ENCODE measurements around the gene PITPNB. TPM values are rescaled to one million over a fixed set of nuclear protein-coding genes. Genes with fewer than 3 reads are reported as not detected.

PITPNB gene
- total RNA-seq, 1 donor from 2014 or later, result 101 TPM

DNA sequence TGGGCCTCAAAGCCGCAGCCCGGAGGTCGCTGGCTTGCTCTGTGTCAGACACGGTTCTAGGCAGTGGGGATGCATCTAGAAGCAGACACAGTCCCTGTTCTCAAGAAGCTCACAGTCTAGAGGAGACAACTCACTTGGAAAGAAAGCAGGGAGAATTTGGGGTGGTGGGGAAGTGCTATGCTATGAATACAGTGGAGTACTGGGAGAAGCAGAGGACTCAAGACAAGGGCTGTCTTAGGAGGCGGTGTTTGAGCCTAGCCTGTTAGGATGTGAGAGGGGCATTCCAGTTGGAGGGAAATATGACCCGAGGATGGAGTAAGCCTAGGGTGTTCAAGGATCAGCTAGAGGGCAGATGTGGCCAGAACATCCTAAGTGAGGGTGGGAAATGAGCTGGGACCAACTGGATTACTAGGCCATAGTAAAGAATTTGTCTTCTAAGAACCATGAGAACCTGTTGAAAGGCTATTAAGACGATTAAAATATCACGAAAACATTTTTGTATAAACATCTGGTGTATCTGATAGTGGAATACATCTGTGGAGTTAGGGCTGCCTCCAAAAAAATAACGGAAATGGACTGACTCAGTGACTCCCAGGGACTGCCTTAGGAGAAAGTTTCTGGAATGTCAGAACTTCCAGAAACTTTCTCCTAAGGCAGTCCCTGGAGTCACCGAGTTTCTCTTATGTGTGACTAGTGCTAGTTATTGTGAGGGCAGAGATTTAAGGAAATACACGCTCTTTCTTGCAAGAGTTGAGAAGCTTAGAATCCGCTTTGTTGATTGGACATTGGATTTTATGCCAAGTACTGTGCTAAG is 1.1 kb upstream of the PITPNB start:
- DNase-seq (ENCODE audit: low spot score), result no peak

DNA sequence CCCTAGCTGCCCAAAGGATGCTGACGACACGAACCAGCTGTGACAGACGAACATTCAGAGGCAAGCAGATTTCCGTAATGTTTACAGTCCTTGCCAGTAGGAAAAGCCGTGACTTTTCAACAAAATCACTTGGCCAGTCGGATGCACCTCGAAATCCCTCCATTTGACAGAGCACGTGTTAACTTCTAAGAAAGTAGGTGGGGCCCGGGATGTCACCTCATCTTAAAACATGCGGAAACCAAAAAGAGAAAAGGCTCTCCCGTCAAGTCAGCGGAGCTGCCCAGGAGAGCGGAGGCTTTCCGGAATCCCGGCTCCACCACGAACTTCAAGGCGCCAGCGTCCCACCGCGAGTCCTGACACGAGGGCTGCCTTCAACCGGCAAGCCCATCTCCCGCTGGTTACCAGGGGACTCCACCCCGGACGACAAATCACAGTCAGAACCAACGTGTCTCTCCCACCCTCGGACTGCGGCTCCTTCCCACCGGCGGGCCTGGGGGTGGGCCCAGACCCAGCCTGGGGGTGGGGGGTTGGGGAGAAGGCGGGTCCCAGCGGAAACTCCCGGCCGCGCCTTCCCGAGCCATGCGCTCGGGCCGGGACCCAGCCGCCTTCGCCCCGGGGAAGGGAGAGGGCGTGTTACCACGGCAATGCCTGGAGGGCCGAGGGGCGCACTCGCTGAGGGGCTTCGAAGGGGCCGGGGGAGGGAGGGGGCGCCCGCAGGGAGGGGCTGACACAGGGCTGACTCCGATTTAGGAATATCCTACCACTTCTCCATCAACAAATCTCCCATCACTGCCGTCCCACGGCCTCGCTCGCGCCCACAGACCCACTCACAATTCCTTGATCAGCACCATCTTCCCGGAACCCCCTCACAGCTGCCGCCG is 475 bp downstream of the PITPNB start:
- no peak for DNase-seq (ENCODE audit: low spot score)

DNA sequence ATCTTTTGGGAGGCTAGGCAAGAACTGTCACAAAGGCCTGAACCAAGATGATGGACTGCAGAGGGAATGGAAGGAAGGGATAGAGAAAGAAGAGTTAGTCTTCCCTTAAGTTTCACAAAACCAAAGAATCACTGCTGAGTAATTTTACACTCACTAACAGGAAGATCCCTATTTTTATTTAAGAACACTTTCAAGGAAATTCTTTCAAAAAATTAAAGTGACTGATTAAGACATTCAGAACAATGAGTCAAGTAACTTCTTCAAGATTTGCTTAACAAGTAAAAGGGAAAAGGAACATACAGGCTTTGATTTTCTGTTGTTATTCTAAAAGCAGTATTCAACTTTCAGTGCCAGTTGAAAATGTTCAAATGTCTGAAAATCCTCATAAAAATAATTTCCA is 3.1 kb downstream of the PITPNB start:
- DNase-seq (ENCODE audit: low spot score), result no peak

DNA sequence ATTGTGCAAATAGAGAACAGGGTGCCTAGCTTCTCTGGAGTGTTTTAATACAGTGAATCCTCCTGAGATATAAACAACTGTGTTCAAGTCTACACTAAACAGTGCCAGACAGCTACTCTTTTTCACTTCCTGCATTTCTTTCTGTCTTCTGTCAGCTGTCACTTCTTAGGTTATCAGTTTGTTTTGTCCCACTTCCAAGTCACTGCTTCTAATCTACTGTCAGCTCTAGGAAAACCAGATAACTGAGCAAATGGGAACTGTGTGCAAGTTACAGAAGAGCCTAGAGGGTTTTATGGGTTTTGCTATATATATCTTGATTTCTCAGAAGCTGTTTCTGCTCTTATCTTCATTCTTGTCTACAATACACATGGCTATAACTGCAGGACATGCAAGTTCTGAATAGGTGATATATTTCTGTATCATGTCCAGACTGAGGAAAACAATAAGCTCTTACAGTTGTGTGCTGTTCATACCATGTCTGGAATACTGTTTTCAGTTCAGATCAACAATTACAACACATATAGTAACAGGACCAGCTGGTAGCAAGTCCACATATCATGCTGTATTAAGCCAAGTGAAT is 5.8 kb downstream of the PITPNB start:
- no peak for DNase-seq (ENCODE audit: low spot score)

DNA sequence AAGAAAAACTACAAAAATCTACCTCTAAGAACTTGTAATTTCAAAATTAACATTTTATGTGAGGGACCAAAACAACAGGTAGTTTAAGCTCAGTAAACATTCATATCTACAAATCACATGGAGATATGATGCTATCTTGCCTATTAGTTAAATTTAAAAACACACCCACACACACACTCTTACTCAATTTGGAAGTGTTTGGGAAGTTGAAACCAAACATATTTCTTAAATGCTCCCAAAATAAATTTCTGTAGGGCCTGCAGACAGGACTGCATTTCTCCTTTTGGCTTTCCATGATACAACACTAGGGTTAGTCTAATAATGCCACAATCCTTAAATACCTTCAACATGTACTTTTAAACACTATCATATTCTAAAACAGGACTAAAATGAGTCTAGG is 7.0 kb downstream of the PITPNB start:
- DNase-seq (ENCODE audit: low spot score), result no peak

DNA sequence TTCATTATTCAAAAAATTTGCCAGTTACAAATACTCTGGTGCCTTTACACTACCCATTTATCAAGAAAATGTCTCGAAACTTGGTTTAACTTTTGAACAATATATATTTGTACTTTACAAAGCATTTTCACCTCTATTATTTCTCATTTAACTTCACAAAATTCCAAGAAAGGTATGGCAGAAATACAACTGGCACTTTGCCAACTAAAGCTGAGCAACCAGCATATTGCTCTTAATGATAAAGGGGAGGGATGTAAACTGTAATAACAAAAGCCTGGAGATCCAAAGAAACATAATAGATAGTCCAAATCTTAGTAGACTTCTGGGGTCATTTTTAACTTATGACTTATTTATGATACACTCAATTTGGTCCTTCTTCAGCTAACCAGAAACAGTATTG is 7.7 kb downstream of the PITPNB start:
- no peak for DNase-seq (ENCODE audit: low spot score)

DNA sequence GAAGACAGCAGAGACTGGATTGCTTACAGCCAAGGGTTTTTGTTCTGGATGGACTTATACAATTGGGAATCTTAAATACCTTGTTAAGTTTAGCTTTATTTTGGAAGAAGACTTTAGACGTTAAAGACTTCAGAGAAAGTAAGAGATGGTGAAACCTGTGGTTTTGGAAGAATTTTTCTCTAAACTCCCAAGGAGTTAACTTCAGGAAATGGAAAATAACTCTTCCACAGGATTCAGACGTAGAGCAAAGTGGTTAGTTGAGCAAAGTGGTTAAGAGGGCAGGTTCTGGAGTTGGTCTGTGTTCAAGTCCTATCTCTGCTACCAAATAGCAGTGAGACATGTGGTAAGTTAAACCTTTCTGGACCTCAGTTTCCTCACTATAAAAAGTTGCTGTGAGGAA is 12.8 kb downstream of the PITPNB start:
- no peak for DNase-seq (ENCODE audit: low spot score)

DNA sequence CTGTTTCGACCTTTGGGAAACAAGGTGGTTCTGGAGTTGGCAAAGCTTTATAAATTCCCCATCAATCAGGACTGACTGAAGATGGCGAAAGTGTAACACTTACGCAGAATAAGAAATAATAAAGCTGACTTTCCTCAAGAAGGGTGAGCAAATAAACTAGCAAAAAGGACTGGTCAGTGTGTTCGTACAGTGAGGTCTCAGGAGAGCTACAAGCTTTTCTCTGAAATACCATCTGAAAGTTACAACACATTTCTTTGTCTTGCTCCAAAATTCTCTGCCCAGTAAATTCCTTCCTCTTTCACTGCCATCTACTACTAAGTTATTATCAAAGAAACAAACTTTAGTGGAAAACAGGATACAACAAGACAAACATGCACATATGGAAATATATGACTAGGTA is 13.4 kb downstream of the PITPNB start:
- DNase-seq (ENCODE audit: low spot score), result no peak

DNA sequence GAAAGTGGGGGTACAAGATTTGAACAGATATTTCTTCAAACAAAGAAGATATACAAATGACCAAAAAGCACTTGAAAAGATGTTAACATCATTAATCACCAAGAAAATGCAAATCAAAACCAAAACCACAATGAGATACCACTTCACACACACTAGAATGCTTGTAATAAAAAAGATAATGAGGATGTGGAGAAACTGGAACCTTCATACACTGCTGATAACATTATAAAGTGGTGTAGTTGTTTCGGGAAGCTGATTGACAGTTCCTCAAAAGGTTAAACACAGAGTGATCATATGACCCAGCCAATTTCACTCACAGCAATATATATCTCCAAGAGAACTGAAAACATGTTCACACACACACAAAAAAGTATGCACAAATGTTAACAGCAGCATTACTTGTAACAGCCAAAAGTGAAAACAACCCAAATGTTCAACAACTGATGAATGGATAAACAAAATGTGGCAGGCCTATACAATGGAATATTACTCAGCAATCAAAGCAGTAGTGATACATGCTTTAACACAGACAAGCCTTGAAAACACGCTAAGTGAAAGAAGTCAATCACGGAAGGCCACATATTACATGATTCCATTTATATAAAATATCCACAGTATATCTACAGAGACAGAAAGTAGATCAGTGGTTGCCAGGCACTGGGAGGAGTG is 15.1 kb downstream of the PITPNB start:
- no peak for DNase-seq (ENCODE audit: low spot score)

DNA sequence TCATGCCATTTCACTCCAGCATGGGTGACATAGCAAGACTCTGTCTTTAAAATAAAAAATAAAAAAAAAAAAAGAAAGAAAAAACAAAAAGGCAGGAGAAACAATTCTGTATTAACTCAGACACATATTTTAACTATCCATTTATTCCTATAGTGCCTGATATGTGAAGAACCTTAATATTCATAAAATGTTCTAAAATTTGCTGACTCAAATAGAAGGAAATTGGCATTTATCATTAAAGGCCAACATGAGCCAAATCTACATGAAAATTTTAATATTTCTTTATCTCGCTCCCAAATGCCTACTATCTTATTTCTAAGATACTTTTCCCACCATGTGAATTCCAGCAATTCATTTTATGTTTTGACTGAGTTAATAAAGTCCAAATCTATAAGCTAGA is 18.9 kb downstream of the PITPNB start:
- no peak for DNase-seq (ENCODE audit: low spot score)

DNA sequence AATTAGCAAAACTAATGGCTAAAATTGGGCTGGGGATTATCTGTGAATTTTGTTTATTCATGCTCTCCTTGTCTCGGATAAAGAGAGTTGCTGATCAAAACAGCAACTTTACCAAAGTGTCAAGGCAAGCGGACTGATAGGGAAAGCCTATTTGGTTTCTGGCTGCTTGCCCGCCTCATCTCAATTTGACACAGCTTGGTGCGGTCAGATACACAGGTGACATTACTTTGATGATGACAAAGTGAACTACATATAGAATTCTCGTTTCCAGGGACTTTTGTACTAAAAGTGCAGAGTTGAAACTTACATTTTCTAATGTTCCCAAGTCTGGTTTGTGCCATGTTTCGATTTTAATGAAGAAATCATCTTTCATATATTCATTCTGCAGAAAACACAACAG is 22.8 kb downstream of the PITPNB start:
- no peak for DNase-seq (ENCODE audit: low spot score)

DNA sequence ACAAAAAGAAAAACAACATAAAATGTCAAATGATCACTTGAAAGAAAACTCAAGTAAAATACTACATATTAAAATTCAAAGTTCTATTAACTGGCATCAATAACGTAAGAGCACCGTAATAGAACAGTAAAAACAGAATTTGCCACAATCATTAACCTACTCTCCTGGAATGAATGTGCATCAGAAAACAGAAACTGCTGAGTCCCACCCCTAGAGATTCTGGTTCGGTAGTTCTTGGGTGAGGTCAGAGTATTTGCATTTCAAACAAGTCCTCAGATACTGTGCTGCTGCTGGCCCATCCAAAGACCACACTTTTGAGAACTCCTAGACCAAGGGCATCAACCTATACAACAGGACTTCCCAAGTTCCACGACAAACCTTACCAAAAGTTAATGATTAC is 23.5 kb downstream of the PITPNB start:
- no peak for DNase-seq (ENCODE audit: low spot score)

DNA sequence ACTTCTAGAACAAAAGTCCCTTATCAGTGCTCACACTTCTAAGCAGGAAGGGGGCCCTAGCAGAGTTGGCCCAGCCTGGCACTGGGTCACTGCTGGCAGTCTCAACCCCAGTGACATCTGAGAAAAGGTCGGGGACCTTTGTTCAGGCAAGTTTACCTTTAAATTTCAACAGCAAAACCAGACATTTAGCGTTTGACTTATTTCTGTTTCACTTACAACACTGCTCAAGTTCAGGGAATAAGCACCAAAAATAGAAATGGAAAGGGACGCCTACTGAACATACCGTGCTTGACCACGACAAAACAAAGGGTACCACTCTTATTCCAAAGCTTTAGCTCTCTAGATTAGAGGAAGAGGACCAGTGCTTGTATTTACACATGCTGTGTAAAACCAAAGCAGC is 26.2 kb downstream of the PITPNB start:
- DNase-seq (ENCODE audit: low spot score), result no peak

DNA sequence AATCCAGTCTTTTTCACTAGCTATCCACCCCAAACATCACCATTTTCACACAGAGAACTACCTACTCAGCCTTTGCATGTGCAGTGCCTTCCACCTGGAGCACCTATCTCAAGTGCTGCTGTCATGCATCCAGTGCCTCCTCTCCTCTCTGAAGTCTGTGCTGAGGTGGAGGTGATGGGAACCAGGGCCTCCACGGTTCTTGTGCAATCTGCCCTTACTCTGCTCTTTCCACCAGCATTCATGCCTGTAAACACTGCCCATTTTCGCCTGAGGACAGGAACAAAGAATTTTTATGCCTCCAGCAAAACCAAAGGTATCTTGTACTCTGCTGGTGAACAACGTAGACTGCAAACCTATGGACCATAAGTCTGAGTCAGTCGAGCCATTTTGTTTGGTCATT is 27.0 kb downstream of the PITPNB start:
- DNase-seq (ENCODE audit: low spot score), result no peak

DNA sequence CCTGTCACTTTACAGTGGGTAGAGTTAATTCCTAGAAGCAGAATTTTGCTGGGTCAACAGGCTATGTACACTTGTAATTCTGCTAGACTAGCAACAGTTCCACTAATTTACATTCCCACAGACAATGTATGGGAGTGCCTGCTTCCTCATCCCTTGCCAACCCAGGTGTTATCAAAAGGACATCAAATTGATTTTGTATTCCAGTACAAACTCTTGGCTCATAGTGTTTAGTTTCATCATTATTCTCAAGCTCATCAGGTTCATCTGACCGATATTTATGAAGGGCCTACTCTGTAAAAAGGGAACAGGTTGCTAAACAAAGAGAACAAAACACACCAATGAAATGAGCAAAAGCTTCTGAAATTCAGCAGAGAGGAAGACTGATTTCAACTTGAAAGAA is 30.7 kb downstream of the PITPNB start:
- no peak for DNase-seq (ENCODE audit: low spot score)

DNA sequence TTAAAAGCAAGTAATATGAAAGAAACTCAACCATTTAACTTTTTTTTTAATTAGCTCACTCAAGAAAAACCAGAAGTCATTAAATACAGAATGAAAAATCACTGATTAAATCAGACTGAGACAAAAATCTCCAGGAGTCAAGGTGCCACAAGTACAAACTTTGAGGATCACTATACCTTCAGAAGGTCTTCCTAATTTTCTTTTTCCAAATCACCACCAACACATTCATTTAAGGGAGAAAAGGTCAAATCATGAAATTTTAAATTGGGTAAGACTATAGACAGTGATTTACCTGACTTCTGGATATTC is 32.3 kb downstream of the PITPNB start:
- DNase-seq (ENCODE audit: low spot score), result no peak

DNA sequence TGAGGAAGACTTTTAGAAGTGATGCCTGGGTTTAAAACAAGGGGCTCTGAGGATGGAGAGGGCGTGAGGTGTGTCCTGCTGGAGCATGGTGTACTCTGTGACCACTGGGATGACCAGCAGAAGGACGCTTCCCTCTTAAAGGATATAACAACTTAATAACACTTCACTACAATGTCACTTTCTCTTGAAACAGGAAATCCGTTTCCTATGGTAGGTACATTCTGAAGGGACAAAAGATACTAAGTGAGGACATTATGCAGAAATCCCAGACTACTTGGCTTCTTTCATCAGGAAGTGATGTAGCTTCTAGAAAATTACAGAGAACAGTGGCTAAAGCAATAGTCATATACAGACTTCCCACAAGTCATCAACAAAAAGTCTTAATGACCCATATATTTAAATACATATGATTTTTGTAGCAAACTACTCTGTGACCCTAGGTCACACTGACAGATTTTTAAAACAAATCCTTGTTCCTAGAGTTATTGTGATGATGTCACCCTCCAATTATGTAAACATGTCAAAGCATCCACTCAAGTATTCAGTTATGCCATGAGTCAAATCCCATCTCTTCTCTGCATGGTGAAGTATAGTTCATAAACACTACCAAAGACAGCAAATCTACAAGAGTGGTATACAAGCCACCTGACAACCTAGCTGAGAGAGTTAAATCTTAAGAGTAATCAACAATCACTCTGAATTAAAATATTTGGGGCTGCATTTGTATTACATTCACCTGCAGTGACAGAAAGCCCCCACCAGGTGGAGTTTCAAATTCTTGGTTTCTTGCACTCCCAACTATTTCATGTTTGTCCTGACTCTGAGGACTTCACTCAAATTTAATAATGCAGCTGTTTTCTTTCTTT is 32.8 kb downstream of the PITPNB start:
- no peak for DNase-seq (ENCODE audit: low spot score)

DNA sequence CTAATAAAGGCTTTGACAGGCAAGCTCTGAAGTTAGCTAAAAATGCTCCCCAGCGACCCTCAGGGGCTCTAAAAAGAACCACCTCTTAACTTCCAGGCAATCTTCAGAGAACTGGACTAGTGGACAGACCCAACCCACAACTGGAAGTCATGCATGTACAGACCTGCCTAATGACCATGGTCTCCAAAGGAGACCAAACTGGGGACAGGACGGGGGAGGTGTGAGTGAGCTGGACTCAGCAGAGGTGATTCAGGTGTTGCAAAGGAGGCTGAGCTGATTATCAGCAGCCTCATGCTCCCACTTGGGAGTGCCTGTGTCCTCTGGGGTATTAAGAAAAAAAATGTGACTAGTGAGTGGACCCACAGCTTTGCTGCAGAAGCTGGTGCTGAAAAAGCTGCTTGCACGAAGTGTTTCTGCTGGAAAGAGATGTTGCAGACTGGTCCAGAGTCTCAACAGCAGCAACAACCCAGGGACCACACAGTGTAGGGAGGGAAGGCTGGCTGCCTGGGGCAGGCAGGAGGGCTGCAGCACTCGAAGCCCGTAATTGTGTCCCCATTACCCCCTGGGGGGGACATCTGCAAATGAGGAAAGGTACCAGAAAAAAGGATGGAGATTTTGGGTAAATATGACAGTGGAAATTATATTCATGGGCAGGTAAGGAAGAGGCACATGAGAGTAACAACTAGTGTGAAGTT is 35.3 kb downstream of the PITPNB start:
- DNase-seq (ENCODE audit: low spot score), result no peak

DNA sequence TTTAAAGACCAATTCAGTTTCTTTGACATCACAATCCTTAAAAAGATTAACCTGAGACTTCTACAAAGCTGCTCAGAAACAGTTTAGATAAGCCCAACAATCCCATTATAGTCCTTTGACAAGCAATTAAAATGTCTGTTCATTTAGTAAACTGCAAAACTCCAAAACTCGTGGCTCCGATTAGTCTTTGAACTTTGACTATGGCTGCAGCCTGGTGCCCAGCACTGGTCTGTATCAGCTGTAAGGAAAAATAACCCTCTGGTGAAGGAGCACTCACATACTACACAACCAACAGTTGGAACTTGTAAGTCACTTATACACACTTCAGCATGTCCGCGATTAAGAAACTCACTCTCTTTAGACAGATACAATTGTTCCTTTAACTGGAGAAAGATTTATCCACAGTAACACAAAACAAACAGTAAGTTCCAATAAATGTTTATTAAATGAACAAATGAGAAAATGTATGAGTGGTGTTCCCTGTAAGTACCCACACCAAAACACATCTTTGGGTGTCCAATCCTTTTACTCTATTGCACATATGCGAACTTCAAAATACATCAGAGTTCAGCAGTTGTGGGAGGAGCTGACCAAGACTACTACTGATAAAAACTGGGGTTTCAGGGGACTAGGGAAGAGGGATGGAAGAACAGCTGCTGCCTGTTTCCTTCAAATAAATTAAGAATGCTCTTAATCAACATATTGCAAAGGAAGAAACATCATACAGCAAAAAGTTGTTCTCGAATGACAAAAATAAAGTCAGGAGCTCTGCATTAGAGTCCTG is 36.4 kb downstream of the PITPNB start:
- DNase-seq (ENCODE audit: low spot score), result no peak

Measured in mesenteric fat pad (tissue), 1 donor.